Pancreas (tissue), 10 donors: ENCODE measurements around the gene DCC. TPM values are rescaled to one million over a fixed set of nuclear protein-coding genes. Genes with fewer than 3 reads are reported as not detected.

ENCODE experiments used
- ATAC-seq, 4 donors: fragments of 200-7000 bp; cut with Tn5 transposase; one replicate each; pipeline versions ENCODE4 v1.8.0 to v1.9.1; 2020; ENCODE audit warnings: mild to moderate bottlenecking in 4 of 4, moderate library complexity in 4 of 4
- DNase-seq, 6 donors: peaks; one replicate each; pipeline ENCODE4 v3.0.0-alpha.2; 2020
- FAIRE-seq: peaks from 2 replicates; lab custom pipeline; 2012; peaks lifted over from hg19 to GRCh38; lab: Jason Lieb, UNC
- H3K27ac ChIP-seq, 4 donors: fragments of 200-600 bp; sonication (generic); 1 replicate in 3 of 4; 2 replicates in 1 of 4; pipeline versions ENCODE4 v1.5.0 to v1.8.0; 2020
- H3K27me3 ChIP-seq, 4 donors: fragments of 200-600 bp; one replicate each; pipeline ENCODE4 v1.8.0; 2021
- H3K36me3 ChIP-seq, 3 donors: fragments of 200-600 bp; sonication (generic) in 1 of 3; one replicate each; pipeline versions ENCODE4 v1.5.0 to v1.8.0; 2020 to 2021
- H3K4me1 ChIP-seq, 3 donors: fragments of 200-600 bp; one replicate each; pipeline ENCODE4 v1.8.0; 2021
- H3K4me3 ChIP-seq, 4 donors: fragments of 200-600 bp; sonication (generic) in 2 of 4; one replicate each; pipeline versions ENCODE4 v1.5.0 to v1.8.0; 2020 to 2021
- H3K9me3 ChIP-seq, 4 donors: fragments of 200-600 bp; one replicate each; pipeline ENCODE4 v1.8.0; 2021
- WGBS, 2 donors: extraction: QIAGEN DNeasy Blood & Tissue Kit; methylation state at CpG; one replicate each; pipeline ENCODE4 v1.1.7; 2013; 5-methylcytosine and 5-hydroxymethylcytosine counted together
- intact Hi-C, 3 donors: fragments of 100-400 bp; cut with DNase I; formaldehyde crosslinking; loops; one replicate each; pipeline versions ENCODE4 v1.11.1 to v1.14.2; 2022
- polyA plus RNA-seq, 2 donors: library from polyadenylated mRNA; stranded (reverse); fragments of 200-250 nt; gene quantifications; one replicate each; pipeline ENCODE4 v1.2.3, GENCODE V29; 2013
- total RNA-seq, 6 donors: library from RNA; stranded (reverse); fragmentation: NEBNext Ultra II Directional in 4 of 6; extraction: Animal tissue kit (Norgen Biotek cat#: 25700) in 4 of 6; gene quantifications; one replicate each; pipeline versions ENCODE4 v1.2.1 to v1.2.4, GENCODE V29; 2021 to 2023
- TF ChIP-seq, protein P1 (sequence below), 4 donors: fragments of 200-600 bp; sonication (generic) in 3 of 4; IDR thresholded peaks; one replicate each; pipeline versions ENCODE4 v1.5.0 to v1.8.0; 2021; ENCODE audit warnings: antibody characterized with exemption in 4 of 4
- donor health status: healthy with polysubstance abuse.
- donor health status: DM: no; HTN: no; CAD: no; lungs with moderate emphysema.
- donor health status: DM: no; HTN: no; CAD: no.
- donor health status: control.
- donor health status: control.
- donor health status: Bipolar disorder and iron deficiency.
- donor health status: DM: yes; HTN: yes; CAD: no.
- donor health status: DM: no; HTN: no; CAD: no.
- donor health status: DM: no; HTN: no; CAD: no.
- donor health status: DM: yes; HTN: yes; CAD: no.

DCC gene
- total and polyA plus RNA-seq, 8 donors: 0.18 to 0.44 (median 0.28) TPM; not detected in 1

DNA sequence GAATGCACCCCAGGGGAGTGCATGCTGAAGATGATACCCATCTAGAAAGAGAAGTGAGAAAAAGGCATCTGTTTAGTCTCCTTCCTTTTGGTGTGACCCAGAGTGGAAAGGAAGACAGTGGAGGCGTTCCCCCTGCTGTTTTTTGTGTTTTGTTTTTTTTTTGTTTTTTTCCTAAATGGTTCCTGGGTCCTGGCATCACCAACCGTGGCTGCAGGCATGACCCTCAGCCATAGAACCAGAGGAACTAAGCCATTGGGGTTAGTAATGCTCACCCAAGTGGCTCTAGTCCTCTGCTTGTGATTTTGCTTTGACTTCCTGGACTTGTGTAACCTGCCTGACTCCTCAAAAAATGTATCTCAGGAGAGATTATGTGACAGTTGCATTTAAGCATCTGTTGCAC lies 451.3 kb downstream of the DCC start:
- Histone ChIP-seq H3K36me3 (no peaks in the 10 kb centered on the region), H3K4me1 (no peaks in the 10 kb centered on the region), H3K27me3 (no peaks in the 10 kb centered on the region), H3K9me3 (peaks cover 0 to 5% (median 0%) of the 10 kb centered on the region in 4 donors), H3K27ac (no peak overlapping the region), H3K4me3 (no peak overlapping the region)
- TF ChIP-seq, protein P1, sequence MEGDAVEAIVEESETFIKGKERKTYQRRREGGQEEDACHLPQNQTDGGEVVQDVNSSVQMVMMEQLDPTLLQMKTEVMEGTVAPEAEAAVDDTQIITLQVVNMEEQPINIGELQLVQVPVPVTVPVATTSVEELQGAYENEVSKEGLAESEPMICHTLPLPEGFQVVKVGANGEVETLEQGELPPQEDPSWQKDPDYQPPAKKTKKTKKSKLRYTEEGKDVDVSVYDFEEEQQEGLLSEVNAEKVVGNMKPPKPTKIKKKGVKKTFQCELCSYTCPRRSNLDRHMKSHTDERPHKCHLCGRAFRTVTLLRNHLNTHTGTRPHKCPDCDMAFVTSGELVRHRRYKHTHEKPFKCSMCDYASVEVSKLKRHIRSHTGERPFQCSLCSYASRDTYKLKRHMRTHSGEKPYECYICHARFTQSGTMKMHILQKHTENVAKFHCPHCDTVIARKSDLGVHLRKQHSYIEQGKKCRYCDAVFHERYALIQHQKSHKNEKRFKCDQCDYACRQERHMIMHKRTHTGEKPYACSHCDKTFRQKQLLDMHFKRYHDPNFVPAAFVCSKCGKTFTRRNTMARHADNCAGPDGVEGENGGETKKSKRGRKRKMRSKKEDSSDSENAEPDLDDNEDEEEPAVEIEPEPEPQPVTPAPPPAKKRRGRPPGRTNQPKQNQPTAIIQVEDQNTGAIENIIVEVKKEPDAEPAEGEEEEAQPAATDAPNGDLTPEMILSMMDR (IDR thresholded peaks at IDR 0.05): no peak
- FAIRE-seq (no peak), DNase-seq (no peak), ATAC-seq (no peak)
- WGBS, 2 donors: 53% methylated on average over 2 of the region's 2 CpGs
- intact Hi-C loops: no loop called here

DNA sequence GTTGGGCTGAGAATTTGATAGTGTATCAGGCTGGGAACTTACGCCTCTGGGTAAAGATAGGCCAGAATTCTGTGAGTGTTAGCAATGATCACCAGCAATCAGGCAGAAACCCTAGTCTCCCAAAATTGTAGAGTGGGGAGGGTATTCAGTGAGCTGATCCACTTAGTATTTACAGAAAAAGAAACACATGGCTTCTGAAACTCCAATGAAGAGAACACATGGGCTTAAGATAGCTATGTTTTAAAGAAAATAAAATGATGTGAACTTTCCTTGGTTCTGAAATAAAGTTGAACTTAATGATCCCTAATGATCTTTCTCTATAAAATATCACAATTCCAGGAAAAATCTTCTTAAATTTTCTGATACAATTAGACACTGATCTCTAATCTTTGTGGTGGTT lies 472.8 kb downstream of the DCC start:
- DNase-seq (no peak), ATAC-seq (no peak), FAIRE-seq (no peak)
- 85 to 93% methylated on average over 1 of the region's 1 CpG for WGBS, 2 donors
- Histone ChIP-seq H3K36me3 (no peaks in the 10 kb centered on the region), H3K27ac (no peak overlapping the region), H3K4me1 (no peaks in the 10 kb centered on the region), H3K9me3 (no peaks in the 10 kb centered on the region), H3K27me3 (no peaks in the 10 kb centered on the region), H3K4me3 (no peak overlapping the region)
- intact Hi-C loops: no loop called here
- TF ChIP-seq, protein P1 (IDR thresholded peaks at IDR 0.05): no peak

DNA sequence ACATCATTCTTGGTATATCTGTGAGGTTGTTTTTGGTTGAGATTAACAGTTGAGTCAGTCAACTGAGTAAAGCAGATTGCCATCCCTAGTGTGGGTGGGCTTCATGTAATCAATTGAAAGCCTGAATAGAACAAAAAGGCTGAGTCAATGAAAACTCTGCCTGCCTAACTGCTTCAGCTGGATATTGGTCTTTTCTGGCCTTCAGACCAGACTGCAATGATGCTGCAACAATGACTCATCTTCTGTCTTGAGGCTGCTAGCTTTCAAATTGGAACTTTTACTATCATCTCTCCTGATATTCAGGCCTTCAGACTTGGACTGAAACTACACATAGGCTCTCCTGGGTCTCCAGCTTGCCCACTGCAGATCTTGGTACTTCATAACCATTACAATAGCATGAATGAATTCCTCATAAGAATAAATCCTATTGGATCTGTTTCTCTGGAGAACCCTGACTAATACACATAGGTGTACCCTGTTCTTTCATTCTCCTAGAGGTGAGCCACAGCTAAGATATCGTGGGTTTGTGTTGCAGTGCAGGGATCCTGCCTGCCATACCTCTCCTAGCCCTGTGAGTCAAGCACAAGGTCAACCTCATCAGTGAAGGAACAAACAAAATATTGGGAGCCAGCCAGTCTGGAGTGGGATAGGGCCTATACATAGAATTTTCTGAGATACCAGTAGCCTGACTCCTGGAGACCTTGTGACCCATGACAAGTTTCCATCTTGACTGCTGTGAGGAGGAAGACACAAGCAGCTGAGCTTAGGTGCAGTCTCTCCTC lies 473.8 kb downstream of the DCC start:
- FAIRE-seq: no peak
- H3K27me3 ChIP-seq: no peaks in the 10 kb centered on the region
- no peak overlapping the region for H3K27ac ChIP-seq
- H3K36me3 ChIP-seq: no peaks in the 10 kb centered on the region
- peak in 1 of 6 donors; percentile 14 for DNase-seq
- no peak overlapping the region for H3K4me3 ChIP-seq
- peak in 3 of 4 donors; percentile 54 to 66 (median 55) for ATAC-seq
- intact Hi-C loops: no loop called here
- H3K9me3 ChIP-seq: no peaks in the 10 kb centered on the region
- TF ChIP-seq, protein P1 (IDR thresholded peaks at IDR 0.05): no peak
- no peaks in the 10 kb centered on the region for H3K4me1 ChIP-seq
- WGBS, 2 donors: 26 to 38% methylated on average over 1 of the region's 1 CpG

DNA sequence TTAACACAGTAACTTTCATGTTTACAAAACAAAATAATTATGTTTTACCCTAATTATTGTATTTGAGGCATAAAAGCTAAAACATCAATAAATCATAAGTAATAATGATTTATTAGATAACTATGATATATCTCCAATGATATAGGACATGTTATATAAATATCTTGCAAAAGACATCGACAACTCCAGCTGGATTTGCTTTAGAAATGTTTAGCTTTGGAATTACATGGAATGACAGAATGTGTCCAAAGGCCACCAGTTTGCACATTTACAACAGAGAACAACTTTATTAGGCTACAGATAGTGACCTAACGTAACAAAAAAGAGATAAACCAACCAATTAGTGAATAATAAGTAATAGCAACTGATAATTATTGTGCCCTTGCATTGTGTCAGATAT lies 475.7 kb downstream of the DCC start:
- Histone ChIP-seq H3K27me3 (no peaks in the 10 kb centered on the region), H3K9me3 (no peaks in the 10 kb centered on the region), H3K4me3 (no peak overlapping the region), H3K27ac (no peak overlapping the region), H3K4me1 (no peaks in the 10 kb centered on the region), H3K36me3 (no peaks in the 10 kb centered on the region)
- WGBS, 2 donors: 77 to 84% methylated on average over 2 of the region's 2 CpGs
- intact Hi-C loops: no loop called here
- no peak for ATAC-seq
- FAIRE-seq: no peak
- TF ChIP-seq, protein P1 (IDR thresholded peaks at IDR 0.05): no peak
- DNase-seq: no peak

DNA sequence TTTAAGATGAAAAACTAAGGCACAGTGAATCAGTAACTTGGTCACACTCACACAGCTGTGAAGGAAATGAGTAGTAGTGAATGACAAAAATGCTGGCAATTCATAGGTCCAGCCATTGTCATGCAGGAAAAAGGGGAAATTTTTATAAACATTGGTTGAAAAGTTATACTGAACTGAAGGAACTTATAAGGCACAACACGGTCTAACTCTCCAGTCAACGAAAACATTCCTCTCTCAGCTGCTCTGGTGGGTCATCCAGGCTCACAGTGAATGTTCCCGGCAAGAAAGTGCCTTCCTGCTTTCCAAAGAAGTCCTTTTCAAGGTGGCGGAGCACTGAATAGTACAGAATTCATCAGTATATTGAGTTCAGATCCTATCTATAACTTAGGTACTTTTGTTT lies 476.1 kb downstream of the DCC start:
- no peaks in the 10 kb centered on the region for H3K4me1 ChIP-seq
- TF ChIP-seq, protein P1 (IDR thresholded peaks at IDR 0.05): no peak
- no peak overlapping the region for H3K4me3 ChIP-seq
- intact Hi-C loops: no loop called here
- FAIRE-seq (no peak), ATAC-seq (no peak), DNase-seq (no peak)
- no peak overlapping the region for H3K27ac ChIP-seq
- H3K9me3 ChIP-seq: no peaks in the 10 kb centered on the region
- H3K36me3 ChIP-seq: no peaks in the 10 kb centered on the region
- H3K27me3 ChIP-seq: no peaks in the 10 kb centered on the region
- 69 to 84% methylated on average over 4 of the region's 4 CpGs for WGBS, 2 donors
